ENCODE data around the gene CUX1.
"Not testable (repeated sequence)": the region's sequence is repeated elsewhere in the genome, so short reads cannot be mapped to it uniquely, and the experiment has no call there.

Gene CUX1

DNA sequence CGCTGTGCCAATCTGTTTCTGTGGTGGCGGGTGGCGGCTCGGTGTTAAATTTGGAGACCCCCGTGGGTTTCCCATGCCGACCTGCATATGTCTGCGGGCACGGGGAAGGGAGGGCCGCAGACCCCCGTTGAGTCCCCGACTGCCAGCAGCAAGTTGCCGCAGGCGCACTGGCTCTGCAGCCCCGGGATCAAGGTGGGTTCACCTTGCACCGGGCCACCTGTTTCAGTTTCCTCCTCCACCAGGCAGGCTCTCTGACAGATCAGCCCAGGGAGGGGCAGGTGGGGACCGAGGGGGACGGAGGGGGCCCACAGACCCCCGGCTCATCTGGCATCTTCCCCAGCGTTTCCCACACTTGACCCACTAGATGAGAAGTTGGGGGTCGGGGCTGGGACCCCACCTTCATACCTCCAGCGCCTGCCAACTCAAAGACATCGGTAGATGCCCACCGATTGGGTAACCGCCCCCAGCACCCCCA is 95.9 kb downstream of the CUX1 start:
- DNase-seq (ENCODE audit: low read depth in 1 of 2, low spot score in 1 of 2) = no peak

DNA sequence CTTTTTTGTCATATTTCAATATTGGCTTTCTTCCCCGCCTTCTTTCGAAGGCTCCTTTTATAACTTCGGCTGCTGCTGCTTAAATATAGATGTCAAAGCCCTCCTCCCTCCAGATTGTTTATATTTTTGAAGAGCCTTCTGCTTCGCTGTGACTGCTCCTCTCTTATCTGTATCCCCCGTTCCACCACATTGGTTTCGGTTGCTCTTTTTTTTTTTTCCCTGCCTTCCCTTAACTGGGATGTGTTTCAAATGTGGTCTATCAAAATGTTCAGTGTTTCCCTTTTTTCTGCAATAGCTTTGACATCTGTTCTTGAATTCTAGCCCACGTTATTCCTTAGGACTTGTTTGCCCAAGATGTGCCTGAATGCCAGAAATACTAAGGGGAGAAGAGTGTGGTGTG is 96.4 kb downstream of the CUX1 start:
- no peak for DNase-seq (ENCODE audit: low read depth in 1 of 2, low spot score in 1 of 2)

GRCh38 chr7:101915000-101915399 is 97.6 kb downstream of the CUX1 start:
- no peak for DNase-seq (ENCODE audit: low read depth in 1 of 2, low spot score in 1 of 2)

DNA sequence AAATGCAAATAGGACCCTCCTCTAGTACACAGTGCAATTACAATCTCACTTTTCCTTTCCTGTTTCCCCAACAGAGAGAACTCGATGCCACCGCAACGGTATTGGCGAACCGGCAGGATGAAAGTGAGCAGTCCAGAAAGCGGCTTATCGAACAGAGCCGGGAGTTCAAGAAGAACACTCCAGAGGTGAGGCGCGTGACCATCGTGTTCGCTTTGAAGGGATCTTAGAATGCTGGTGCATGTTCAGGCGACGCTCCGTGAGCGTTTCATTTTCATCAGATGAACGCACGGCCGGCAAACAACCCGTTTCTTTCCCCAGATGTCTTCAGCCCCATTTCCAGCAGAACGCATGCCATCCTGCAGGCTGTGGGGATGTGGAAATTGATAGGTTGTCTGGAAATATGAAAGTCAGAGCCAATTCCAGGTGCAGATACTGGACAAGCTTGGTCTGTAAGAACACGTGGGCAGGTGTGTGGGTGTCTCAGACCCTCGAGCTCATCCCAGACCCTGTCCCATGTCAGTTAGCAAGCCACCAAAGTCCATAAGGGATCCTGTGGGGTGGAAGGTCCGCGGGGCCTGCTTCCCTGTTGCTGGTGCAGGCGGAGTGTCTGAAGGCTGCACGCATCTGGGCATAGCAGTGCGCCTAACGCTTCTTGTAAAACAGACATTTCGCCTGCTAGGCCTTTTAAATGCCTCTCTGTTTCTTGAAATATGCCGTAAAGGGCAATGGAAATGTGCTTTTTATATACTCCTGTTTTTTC is 98.8 kb downstream of the CUX1 start:
- no peak for DNase-seq (ENCODE audit: low read depth in 1 of 2, low spot score in 1 of 2)

DNA sequence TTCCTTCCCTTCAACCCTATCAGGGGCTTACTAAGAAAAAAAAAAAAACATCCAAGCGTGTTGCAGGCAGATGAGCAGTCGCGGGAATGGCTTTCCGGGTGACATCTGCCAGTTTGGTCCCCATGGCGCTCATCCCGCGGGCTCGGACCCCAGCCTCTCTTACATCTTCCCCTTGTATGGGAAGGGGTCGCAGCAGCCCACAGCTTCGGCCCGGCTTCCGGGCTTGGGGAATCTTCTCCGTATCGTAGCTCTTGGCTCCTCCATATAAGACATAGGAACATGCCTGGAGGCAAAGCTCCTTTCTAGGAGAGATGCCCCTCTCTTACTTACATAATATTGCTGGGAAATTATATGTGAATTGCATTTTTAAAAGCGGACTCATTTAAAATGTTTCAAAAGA is 99.5 kb downstream of the CUX1 start:
- DNase-seq (ENCODE audit: low read depth in 1 of 2, low spot score in 1 of 2) = no peak

DNA sequence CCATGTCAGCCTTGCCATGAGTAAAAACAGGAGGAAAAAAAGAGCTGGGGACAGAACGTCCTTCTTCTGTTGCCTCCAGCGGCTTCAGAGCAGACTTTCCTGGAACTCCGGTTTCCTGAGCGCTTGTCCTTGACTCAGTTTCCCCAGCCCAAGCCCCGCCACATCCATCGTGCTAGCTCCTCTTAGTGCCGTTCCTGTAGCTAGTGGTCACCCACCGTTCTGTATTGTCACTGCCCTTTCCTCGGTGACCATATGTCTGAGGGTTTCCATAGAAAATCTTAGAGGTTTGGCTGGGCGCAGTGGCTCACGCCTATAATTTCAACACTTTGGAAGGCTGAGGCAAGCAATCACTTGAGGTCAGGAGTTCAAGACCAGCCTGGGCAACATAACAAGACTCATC is 100.1 kb downstream of the CUX1 start:
- no peak for DNase-seq (ENCODE audit: low read depth in 1 of 2, low spot score in 1 of 2)

GRCh38 chr7:101918426-101918825 is 101.0 kb downstream of the CUX1 start:
- no peak for DNase-seq (ENCODE audit: low read depth in 1 of 2, low spot score in 1 of 2)

DNA sequence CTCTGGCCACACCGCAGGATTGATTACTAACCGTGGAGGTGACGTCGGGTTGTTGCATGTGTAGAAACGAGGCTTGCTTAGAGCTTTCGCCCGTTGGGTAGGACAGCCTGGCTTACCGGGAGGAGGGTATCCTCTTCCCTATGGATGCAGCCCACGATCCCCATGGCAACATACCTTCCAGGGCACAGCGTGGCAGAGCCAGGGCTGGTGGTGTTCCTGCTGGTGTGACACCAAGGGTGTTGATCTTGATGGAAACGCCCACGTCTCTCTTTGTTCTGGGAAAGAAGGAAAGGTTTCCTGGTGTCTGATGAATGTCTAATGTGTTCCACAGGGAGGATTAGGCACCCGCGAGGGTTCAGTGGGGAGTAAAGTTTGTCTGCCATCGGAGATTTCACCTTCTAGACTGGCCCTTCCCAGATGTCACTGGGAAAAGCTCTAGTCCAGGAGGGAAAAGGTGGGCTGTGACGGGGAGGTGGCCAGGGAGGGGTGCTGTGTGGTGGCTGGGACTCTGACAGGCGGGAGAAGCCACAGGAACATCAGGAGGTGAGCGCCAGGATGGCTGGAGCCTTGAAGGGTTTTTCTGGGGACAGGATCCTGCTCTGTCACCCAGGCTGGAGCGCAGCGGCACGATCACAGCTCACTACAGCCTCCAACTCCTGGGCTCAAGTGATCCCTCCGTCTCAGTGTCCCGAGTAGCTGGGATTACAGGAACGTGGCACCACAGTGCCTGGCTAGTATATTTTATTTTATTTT is 102.1 kb downstream of the CUX1 start:
- DNase-seq (ENCODE audit: low read depth in 1 of 2, low spot score in 1 of 2) = no peak

DNA sequence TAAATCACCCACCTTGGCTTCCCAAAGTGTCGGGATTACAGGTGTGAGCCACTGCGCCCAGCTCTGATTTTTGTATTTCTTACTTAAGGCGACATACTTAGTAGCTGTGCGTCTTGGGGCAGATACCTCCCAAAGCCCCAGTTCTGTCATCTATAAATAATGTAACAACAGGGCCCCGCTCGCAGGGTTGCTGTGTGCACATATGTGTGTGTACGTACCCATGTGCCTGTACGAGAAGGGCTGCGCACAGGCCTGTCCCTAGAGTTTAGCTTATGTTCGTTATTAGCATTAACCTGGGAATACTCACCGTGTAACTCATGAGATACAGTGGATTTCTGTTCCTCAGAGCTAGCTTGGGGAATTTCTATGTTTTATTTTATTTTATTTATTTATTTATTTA is 103.6 kb downstream of the CUX1 start:
- DNase-seq (ENCODE audit: low read depth in 1 of 2, low spot score in 1 of 2) = no peak

DNA sequence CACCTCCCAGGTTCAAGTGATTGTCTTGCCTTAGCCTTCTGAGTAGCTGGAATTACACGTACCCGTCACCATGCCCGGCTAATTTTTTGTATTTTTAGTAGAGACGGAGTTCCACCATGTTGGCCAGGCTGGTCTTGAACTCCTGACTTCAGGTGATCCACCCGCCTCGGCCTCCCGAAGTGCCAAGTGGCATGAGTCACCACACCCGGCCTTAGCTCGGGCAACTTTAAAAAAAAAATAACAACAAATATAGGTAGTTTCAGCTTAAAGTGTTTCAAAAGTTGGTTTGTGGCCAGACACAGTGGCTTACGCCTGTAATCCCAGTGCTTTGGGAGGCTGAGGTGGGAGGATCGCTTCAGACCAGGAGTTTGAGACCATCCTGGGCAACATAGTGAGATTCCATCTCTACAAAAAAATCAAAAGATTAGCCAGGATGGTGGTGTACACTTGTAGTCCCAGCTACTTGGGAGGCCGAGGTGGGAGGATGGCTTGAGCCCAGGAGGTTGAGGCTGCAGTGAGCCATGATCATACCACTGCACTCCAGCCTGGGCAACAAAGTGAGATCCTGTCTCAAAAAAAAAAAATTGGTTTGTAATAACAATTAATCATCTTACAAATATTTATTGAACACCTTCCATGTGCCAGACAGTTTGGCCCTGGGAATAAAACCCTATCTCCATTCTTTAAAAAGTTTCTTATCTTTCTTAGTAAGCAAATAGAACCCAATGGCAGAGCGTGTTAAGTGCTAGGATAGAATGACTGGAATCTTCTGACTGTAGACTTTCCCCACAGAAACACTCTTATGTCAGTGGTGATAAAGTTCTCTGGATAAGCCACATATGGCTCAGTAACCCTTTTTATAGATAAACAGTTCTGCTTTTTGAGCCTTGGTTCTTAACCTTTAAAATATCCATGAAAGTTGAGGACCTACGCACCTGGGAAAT is 104.4 kb downstream of the CUX1 start:
- DNase-seq (ENCODE audit: low read depth in 1 of 2, low spot score in 1 of 2) = not testable (repeated sequence)

GRCh38 chr7:101922631-101923601 is 105.5 kb downstream of the CUX1 start:
- no peak for DNase-seq (ENCODE audit: low read depth in 1 of 2, low spot score in 1 of 2)

- no peak for DNase-seq (ENCODE audit: low read depth in 1 of 2, low spot score in 1 of 2)
Measured at GRCh38 chr7:101923602-101923985, 106.2 kb downstream of the CUX1 start.

GRCh38 chr7:101924171-101924570 is 106.7 kb downstream of the CUX1 start:
- no peak for DNase-seq (ENCODE audit: low read depth in 1 of 2, low spot score in 1 of 2)

GRCh38 chr7:101926265-101926664 is 108.8 kb downstream of the CUX1 start:
- no peak for DNase-seq (ENCODE audit: low read depth in 1 of 2, low spot score in 1 of 2)

DNA sequence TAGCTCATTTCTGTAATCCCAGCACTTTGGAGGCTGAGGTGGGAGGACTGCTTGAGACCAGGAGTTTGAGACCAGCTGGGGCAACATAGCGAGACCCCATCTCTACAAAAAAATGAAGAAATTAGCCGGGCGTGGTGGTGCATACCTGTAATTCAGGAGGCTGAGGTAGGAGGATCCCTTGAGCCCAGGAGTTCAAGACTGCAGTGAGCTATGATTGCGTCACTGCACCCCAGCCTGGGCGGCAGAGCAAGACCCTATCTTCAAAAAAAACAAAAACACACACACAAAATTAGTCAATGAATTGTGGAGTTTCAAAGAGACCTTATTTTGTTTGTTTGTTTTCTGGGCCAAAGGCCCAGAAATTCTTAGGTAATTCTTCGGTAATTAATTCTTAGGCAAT is 110.0 kb downstream of the CUX1 start:
- DNase-seq (ENCODE audit: low read depth in 1 of 2, low spot score in 1 of 2) = no peak

- DNase-seq (ENCODE audit: low read depth in 1 of 2, low spot score in 1 of 2) = no peak
Measured at GRCh38 chr7:101927802-101928201, 110.4 kb downstream of the CUX1 start.

DNA sequence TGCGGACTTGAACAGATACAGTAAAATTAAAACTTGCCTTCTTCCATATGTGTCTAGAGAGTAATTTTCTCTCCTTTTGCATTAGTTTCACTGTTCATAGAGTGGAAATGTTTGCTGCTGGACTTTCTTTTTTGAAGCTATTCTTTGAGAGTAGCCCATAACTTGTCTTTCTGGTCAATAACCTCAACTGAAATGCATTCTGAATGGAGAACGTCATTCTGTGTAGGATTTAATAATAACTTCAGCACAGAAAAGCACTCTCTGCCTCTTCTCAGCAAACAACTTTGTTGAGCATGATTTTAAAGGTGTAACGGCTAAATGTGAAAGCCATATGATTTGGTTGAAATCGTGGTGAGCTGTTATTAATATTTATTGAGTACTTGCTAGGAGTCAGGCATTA is 111.8 kb downstream of the CUX1 start:
- no peak for DNase-seq (ENCODE audit: low read depth in 1 of 2, low spot score in 1 of 2)

DNA sequence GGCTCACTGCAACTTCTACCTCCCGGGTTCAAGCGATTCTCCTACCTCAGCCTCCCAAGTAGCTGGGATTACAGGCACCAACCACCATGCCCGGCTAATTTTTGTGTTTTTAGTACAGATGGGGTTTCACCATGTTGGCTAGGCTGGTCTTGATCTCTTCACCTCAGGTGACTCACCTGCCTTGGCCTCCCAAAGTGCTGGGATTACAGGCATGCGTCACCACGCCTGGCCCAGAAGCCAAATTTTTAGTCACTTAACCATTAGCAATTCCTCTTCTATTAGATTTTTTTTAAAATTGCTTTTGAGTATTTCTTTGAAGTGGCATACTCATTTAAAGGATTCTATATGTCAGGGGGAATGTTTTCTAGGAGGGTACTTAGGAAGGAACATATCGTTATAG is 112.5 kb downstream of the CUX1 start:
- not testable (repeated sequence) for DNase-seq (ENCODE audit: low read depth in 1 of 2, low spot score in 1 of 2)

- no peak for DNase-seq (ENCODE audit: low read depth in 1 of 2, low spot score in 1 of 2)
Measured at GRCh38 chr7:101932083-101932482, 114.7 kb downstream of the CUX1 start.

DNA sequence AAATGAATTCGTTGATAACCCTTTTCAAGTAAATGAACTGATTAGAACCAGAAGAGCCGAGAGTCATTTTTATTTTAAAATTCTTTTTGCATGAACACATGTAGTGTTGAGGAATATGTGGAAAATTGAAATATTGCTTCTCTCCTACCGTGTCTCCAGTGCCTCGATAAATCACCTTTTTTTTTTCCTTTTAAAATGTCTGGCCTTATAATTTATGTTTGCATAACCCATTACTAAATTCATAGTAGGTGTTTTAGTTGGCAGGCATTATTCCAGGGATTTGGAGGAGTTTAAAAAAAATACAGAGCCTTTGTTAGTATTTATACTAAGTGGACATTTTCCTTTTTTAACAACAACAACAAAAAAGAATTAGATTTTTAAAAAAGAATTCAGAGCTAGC is 115.6 kb downstream of the CUX1 start:
- no peak for DNase-seq (ENCODE audit: low read depth in 1 of 2, low spot score in 1 of 2)

Measured in stimulated activated CD4-positive, alpha-beta T cell treated with anti-CD3 and anti-CD28 coated beads, Interleukin-15, amount 100 ng/mL, for 1 hour (primary cell).